ENCODE data around the gene ZNF777. TPM values are rescaled to one million over a fixed set of nuclear protein-coding genes. Genes with fewer than 3 reads are reported as not detected.

The ZNF777 gene
- total RNA-seq = 13.4 TPM

GRCh38 chr7:149460493-149461277, at the start of gene ZNF777:
ZNF777 (minus strand) TSS chr7:149461062; CDS start chr7:149456022, 5,040 bp downstream.
- TF ChIP-seq CTCF (IDR thresholded peaks at IDR 0.05) = peak; percentile 28 to 50 (median 38)
- Histone ChIP-seq H3K4me1 (peaks cover 3 to 9% of the 10 kb centered on the region in 2 donors), H3K27me3 (no peaks in the 10 kb centered on the region), H3K27ac (peak within 1 kb of the TSS; percentile 77 to 86), H3K9me3 (no peaks in the 10 kb centered on the region), H3K4me3 (peak within 1 kb of the TSS; percentile 85 to 99), H3K36me3 (peaks cover 0 to 8% of the 10 kb centered on the region in 2 donors)
- DNase-seq (ENCODE audit: low spot score in 2 of 2) = peak in 1 of 2 donors; percentile 88
- intact Hi-C loops (cut with DNase I) = loop anchor here (2.0 kb wide), 1 partner anchor 36 kb away; the partner anchor contains the start of gene ZNF746

- Histone ChIP-seq H3K27me3 (no peaks in the 10 kb centered on the region), H3K27ac (no peak overlapping the region), H3K36me3 (no peaks in the 10 kb centered on the region), H3K4me1 (no peaks in the 10 kb centered on the region), H3K9me3 (peaks cover 14 to 27% of the 10 kb centered on the region in 2 donors), H3K4me3 (no peak overlapping the region)
- TF ChIP-seq CTCF (IDR thresholded peaks at IDR 0.05) = no peak
- no peak for DNase-seq (ENCODE audit: low spot score in 2 of 2)
- intact Hi-C loops (cut with DNase I) = no loop called here
Observed at GRCh38 chr7:149510248-149510647, 49.4 kb upstream of the ZNF777 start.

GRCh38 chr7:149509774-149510173, 48.9 kb upstream of the ZNF777 start:
- Histone ChIP-seq H3K27ac (no peak overlapping the region), H3K4me3 (no peak overlapping the region), H3K27me3 (no peaks in the 10 kb centered on the region), H3K4me1 (no peaks in the 10 kb centered on the region), H3K36me3 (no peaks in the 10 kb centered on the region), H3K9me3 (peaks cover 14 to 32% of the 10 kb centered on the region in 2 donors)
- no peak for DNase-seq (ENCODE audit: low spot score in 2 of 2)
- intact Hi-C loops (cut with DNase I) = no loop called here
- TF ChIP-seq CTCF (IDR thresholded peaks at IDR 0.05) = no peak

- Histone ChIP-seq H3K9me3 (peaks cover 11 to 21% of the 10 kb centered on the region in 2 donors), H3K27me3 (no peaks in the 10 kb centered on the region), H3K4me1 (no peaks in the 10 kb centered on the region), H3K4me3 (no peak overlapping the region), H3K36me3 (no peaks in the 10 kb centered on the region), H3K27ac (no peak overlapping the region)
- DNase-seq (ENCODE audit: low spot score in 2 of 2) = no peak
- intact Hi-C loops (cut with DNase I) = no loop called here
- no peak for TF ChIP-seq CTCF (IDR thresholded peaks at IDR 0.05)
Observed at GRCh38 chr7:149505551-149505950, 44.7 kb upstream of the ZNF777 start.

- Histone ChIP-seq H3K4me1 (no peaks in the 10 kb centered on the region), H3K4me3 (no peak overlapping the region), H3K36me3 (no peaks in the 10 kb centered on the region), H3K27me3 (no peaks in the 10 kb centered on the region), H3K9me3 (peaks cover 0 to 7% of the 10 kb centered on the region in 2 donors), H3K27ac (no peak overlapping the region)
- DNase-seq (ENCODE audit: low spot score in 2 of 2) = no peak
- no peak for TF ChIP-seq CTCF (IDR thresholded peaks at IDR 0.05)
- intact Hi-C loops (cut with DNase I) = no loop called here
Observed at GRCh38 chr7:149501651-149502050, 40.8 kb upstream of the ZNF777 start.
